Activated T-cell treated with anti-CD3 and anti-CD28 coated beads, Interleukin-2, amount 50 U/mL, for 72 hours (primary cell): ENCODE results near the gene ARHGAP22. TPM values are rescaled to one million over a fixed set of nuclear protein-coding genes. Genes with fewer than 3 reads are reported as not detected.

Experiments used
- ATAC-seq, 2 donors: fragments of 150-1000 bp; cut with Tn5 transposase; replicated peaks in 1 of 2; 2 replicates each; pipeline ENCODE4 v1.10.0; 2021; ENCODE audit warnings: moderate library complexity in 2 of 2, mild to moderate bottlenecking in 1 of 2
- DNase-seq, 2 donors: peaks; one replicate each; pipeline ENCODE4 v3.0.0; 2021 to 2022; ENCODE audit warnings: mixed read lengths in 1 of 2
- H3K27ac Mint-ChIP-seq: one replicate; pipeline ENCODE4 v1.8.0; 2022; ENCODE audit warnings: mild to moderate bottlenecking, moderate library complexity, mixed read lengths
- H3K27me3 Mint-ChIP-seq: one replicate; pipeline ENCODE4 v1.8.0; 2022; ENCODE audit warnings: low read depth, mixed read lengths
- H3K36me3 Mint-ChIP-seq, 2 donors: one replicate each; pipeline ENCODE4 v1.8.0; 2022; ENCODE audit warnings: mixed read lengths in 2 of 2, mild to moderate bottlenecking in 1 of 2; ENCODE audit not compliant: insufficient read depth in 2 of 2
- H3K4me1 Mint-ChIP-seq: one replicate; pipeline ENCODE4 v1.8.0; 2022; ENCODE audit warnings: low read depth, mixed read lengths
- H3K4me3 Mint-ChIP-seq, 2 donors: one replicate each; pipeline ENCODE4 v1.8.0; 2022; ENCODE audit warnings: mild to moderate bottlenecking in 2 of 2, mixed read lengths in 2 of 2, moderate library complexity in 2 of 2
- H3K9me3 Mint-ChIP-seq, 2 donors: one replicate each; pipeline ENCODE4 v1.8.0; 2022; ENCODE audit warnings: mixed read lengths in 2 of 2
- total RNA-seq, 2 donors: library from RNA; stranded (reverse); gene quantifications; one replicate each; pipeline ENCODE4 v1.2.3, GENCODE V29; 2022

The ARHGAP22 gene
- total RNA-seq, 2 donors from 2014 or later, result not detected

- H3K4me3 Mint-ChIP-seq, result no peak overlapping the region
- ATAC-seq, result no peak
- no peaks in the 10 kb centered on the region for H3K4me1 Mint-ChIP-seq
- no peaks in the 10 kb centered on the region for H3K27me3 Mint-ChIP-seq
- H3K27ac Mint-ChIP-seq, result no peak overlapping the region
- DNase-seq, result no peak
- H3K36me3 Mint-ChIP-seq, result no peaks in the 10 kb centered on the region
- no peaks in the 10 kb centered on the region for H3K9me3 Mint-ChIP-seq
Measured at GRCh38 chr10:48500771-48501170, 104.1 kb downstream of the ARHGAP22 start.

- Mint-ChIP-seq H3K27me3 (peaks cover 11% of the 10 kb centered on the region), H3K4me1 (peaks cover 12% of the 10 kb centered on the region), H3K36me3 (no peaks in the 10 kb centered on the region), H3K4me3 (no peak overlapping the region), H3K27ac (no peak overlapping the region), H3K9me3 (no peaks in the 10 kb centered on the region)
- DNase-seq (no peak), ATAC-seq (no peak)
Measured at GRCh38 chr10:48498940-48499510, 105.8 kb downstream of the ARHGAP22 start.

- no peak for DNase-seq
Measured at GRCh38 chr10:48497780-48498770, 106.8 kb downstream of the ARHGAP22 start.

GRCh38 chr10:48496831-48497779 lies 107.8 kb downstream of the ARHGAP22 start:
- DNase-seq (no peak), ATAC-seq (no peak)
- peaks cover 13% of the 10 kb centered on the region for H3K27me3 Mint-ChIP-seq
- no peaks in the 10 kb centered on the region for H3K9me3 Mint-ChIP-seq
- H3K36me3 Mint-ChIP-seq, result no peaks in the 10 kb centered on the region
- peaks cover 21% of the 10 kb centered on the region for H3K4me1 Mint-ChIP-seq
- H3K4me3 Mint-ChIP-seq, result no peak overlapping the region
- no peak overlapping the region for H3K27ac Mint-ChIP-seq

More at GRCh38 chr10:48497780-48498770, 106.8 kb downstream of the ARHGAP22 start:
- Mint-ChIP-seq H3K4me1 (peaks cover 21% of the 10 kb centered on the region), H3K9me3 (no peaks in the 10 kb centered on the region), H3K27ac (no peak overlapping the region), H3K27me3 (peaks cover 13% of the 10 kb centered on the region), H3K4me3 (no peak overlapping the region), H3K36me3 (no peaks in the 10 kb centered on the region)
- ATAC-seq, result no peak

- H3K4me1 Mint-ChIP-seq, result peaks cover 21% of the 10 kb centered on the region
- no peaks in the 10 kb centered on the region for H3K36me3 Mint-ChIP-seq
- H3K9me3 Mint-ChIP-seq, result no peaks in the 10 kb centered on the region
- H3K4me3 Mint-ChIP-seq, result no peak overlapping the region
- H3K27ac Mint-ChIP-seq, result no peak overlapping the region
- H3K27me3 Mint-ChIP-seq, result peaks cover 13% of the 10 kb centered on the region
- DNase-seq (no peak), ATAC-seq (no peak)
Measured at GRCh38 chr10:48496105-48496830, 108.6 kb downstream of the ARHGAP22 start.

- no peak overlapping the region for H3K4me3 Mint-ChIP-seq
- peaks cover 13% of the 10 kb centered on the region for H3K27me3 Mint-ChIP-seq
- no peak overlapping the region for H3K27ac Mint-ChIP-seq
- ATAC-seq (no peak), DNase-seq (no peak)
- no peaks in the 10 kb centered on the region for H3K9me3 Mint-ChIP-seq
- H3K36me3 Mint-ChIP-seq, result no peaks in the 10 kb centered on the region
- peaks cover 21% of the 10 kb centered on the region for H3K4me1 Mint-ChIP-seq
Measured at GRCh38 chr10:48495282-48496045, 109.4 kb downstream of the ARHGAP22 start.

- H3K4me1 Mint-ChIP-seq, result peaks cover 21% of the 10 kb centered on the region
- no peak for ATAC-seq
Measured at GRCh38 chr10:48494611-48495010, 110.3 kb downstream of the ARHGAP22 start.

GRCh38 chr10:48494073-48494472 lies 110.8 kb downstream of the ARHGAP22 start:
- DNase-seq (no peak), ATAC-seq (no peak)
- peak overlapping the region in 1 of 2 donors; percentile 39 for H3K4me3 Mint-ChIP-seq

More at GRCh38 chr10:48494611-48495010, 110.3 kb downstream of the ARHGAP22 start:
- H3K4me3 Mint-ChIP-seq, result peak overlapping the region in 1 of 2 donors; percentile 39
- H3K9me3 Mint-ChIP-seq, result no peaks in the 10 kb centered on the region
- H3K36me3 Mint-ChIP-seq, result no peaks in the 10 kb centered on the region
- no peak overlapping the region for H3K27ac Mint-ChIP-seq
- H3K27me3 Mint-ChIP-seq, result peaks cover 13% of the 10 kb centered on the region
- no peak for DNase-seq

GRCh38 chr10:48493083-48493871 lies 111.6 kb downstream of the ARHGAP22 start:
- Mint-ChIP-seq H3K36me3 (no peaks in the 10 kb centered on the region), H3K9me3 (no peaks in the 10 kb centered on the region), H3K4me3 (no peak overlapping the region), H3K4me1 (peaks cover 21% of the 10 kb centered on the region), H3K27ac (no peak overlapping the region), H3K27me3 (peaks cover 13% of the 10 kb centered on the region)
- ATAC-seq (peak in 1 of 2 donors; percentile 15), DNase-seq (no peak)

More at GRCh38 chr10:48494073-48494472, 110.8 kb downstream of the ARHGAP22 start:
- H3K4me1 Mint-ChIP-seq, result peaks cover 21% of the 10 kb centered on the region
- no peaks in the 10 kb centered on the region for H3K36me3 Mint-ChIP-seq
- H3K27ac Mint-ChIP-seq, result no peak overlapping the region
- peaks cover 13% of the 10 kb centered on the region for H3K27me3 Mint-ChIP-seq
- H3K9me3 Mint-ChIP-seq, result no peaks in the 10 kb centered on the region

- no peak for DNase-seq
- Mint-ChIP-seq H3K27me3 (peaks cover 13% of the 10 kb centered on the region), H3K27ac (no peak overlapping the region), H3K9me3 (no peaks in the 10 kb centered on the region), H3K4me1 (peaks cover 21% of the 10 kb centered on the region), H3K36me3 (no peaks in the 10 kb centered on the region), H3K4me3 (no peak overlapping the region)
- no peak for ATAC-seq
Measured at GRCh38 chr10:48492201-48492600, 112.7 kb downstream of the ARHGAP22 start.
